ENCODE data around the gene SRGN.

GRCh38 chr10:69044546-69044945 is 43.4 kb upstream of the SRGN start:
- TF ChIP-seq EZH2 (IDR thresholded peaks at IDR 0.05; ENCODE audit: borderline replicate concordance, low read length) (no peak), CTCF (IDR thresholded peaks at IDR 0.05; ENCODE audit: low read length) (no peak)
